GM12878 (cell line): Measurements from ENCODE around the gene ASB3. TPM values are rescaled to one million over a fixed set of nuclear protein-coding genes. Genes with fewer than 3 reads are reported as not detected.

Source experiments
- ATAC-seq: fragments of 200-7000 bp; cut with Tn5 transposase; 3 replicates; pipeline ENCODE4 v1.9.1; 2020; ENCODE audit warnings: mild to moderate bottlenecking, moderate library complexity
- BruUV-seq: library from RNA; stranded (reverse); fragments of 400-500 nt; replicated peaks from 2 replicates; lab custom pipeline; 2021; lab: Mats Ljungman, UMichigan
- CTCF ChIA-PET: fragments of 300-600 bp; sonication (Branson Sonifier 250); formaldehyde crosslinking; extraction: SDS; loops from one replicate; lab custom pipeline; 2021; ENCODE audit warnings: inconsistent platforms; lab: Yijun Ruan, JAX
- POLR2A ChIA-PET: fragments of 350-600 bp; formaldehyde crosslinking; extraction: SDS; loops from one replicate; lab custom pipeline; 2021; ENCODE audit warnings: inconsistent platforms; lab: Charles Lee
- RAD21 ChIA-PET: fragments of 300-600 bp; sonication (Branson Sonifier 250); formaldehyde crosslinking; loops from one replicate; lab custom pipeline; 2023; ENCODE audit warnings: antibody characterized with exemption; ENCODE audit not compliant: unreplicated experiment; lab: Charles Lee
- SMC1A ChIA-PET: fragments of 300-600 bp; sonication (Branson Sonifier 250); formaldehyde crosslinking; loops from one replicate; lab custom pipeline; 2023; ENCODE audit not compliant: unreplicated experiment, uncharacterized antibody; lab: Charles Lee
- DNase-seq: peaks from one replicate; pipeline ENCODE4 v3.0.0-alpha.2; 2011; ENCODE audit warnings: low read depth, low spot score
- FAIRE-seq: peaks from 3 replicates; lab custom pipeline; 2011; peaks lifted over from hg19 to GRCh38; lab: Jason Lieb, UNC
- H2AFZ ChIP-seq: 2 replicates; pipeline ENCODE4 v1.6.0; 2011; ENCODE audit warnings: low read depth, low read length, control low read depth; ENCODE audit not compliant: control insufficient read depth
- H3K27ac ChIP-seq: 2 replicates; pipeline ENCODE4 v1.5.1; 2011; ENCODE audit warnings: control low read depth; ENCODE audit not compliant: control insufficient read depth, insufficient read depth
- H3K27me3 ChIP-seq, 2 experiments: replicated peaks in 1 of 2; 2 replicates each; pipeline versions ENCODE4 v1.6.0 to v1.6.1; 2011; ENCODE audit warnings: low read length in 1 of 2; ENCODE audit not compliant: control insufficient read depth in 2 of 2, insufficient read depth in 2 of 2
- H3K36me3 ChIP-seq, 2 experiments: 2 replicates each; pipeline ENCODE4 v1.5.1; 2011; ENCODE audit warnings: low read length in 1 of 2; ENCODE audit not compliant: control insufficient read depth in 2 of 2, insufficient read depth in 2 of 2
- H3K4me1 ChIP-seq: 2 replicates; pipeline ENCODE4 v1.6.1; 2011; ENCODE audit warnings: mild to moderate bottlenecking, low read length, moderate library complexity, mixed read lengths; ENCODE audit not compliant: control insufficient read depth, insufficient read depth
- H3K4me2 ChIP-seq: 2 replicates; pipeline ENCODE4 v1.6.0; 2011; ENCODE audit warnings: control low read depth; ENCODE audit not compliant: control insufficient read depth, insufficient read depth
- H3K4me3 ChIP-seq: fragments of 200-600 bp; sonication (generic); 2 replicates; pipeline ENCODE4 v1.5.1; 2016
- H3K79me2 ChIP-seq: 2 replicates; pipeline ENCODE4 v1.6.0; 2011; ENCODE audit warnings: low read length; ENCODE audit not compliant: control insufficient read depth, insufficient read depth
- H3K9ac ChIP-seq: 2 replicates; pipeline ENCODE4 v1.8.0; 2011; ENCODE audit warnings: low read length, control low read depth, mixed read lengths; ENCODE audit not compliant: control insufficient read depth, insufficient read depth
- H3K9me3 ChIP-seq: replicated peaks from 3 replicates; pipeline ENCODE4 v1.5.1; 2011; ENCODE audit warnings: mild to moderate bottlenecking, low read length; ENCODE audit not compliant: control insufficient read depth, insufficient read depth
- H4K20me1 ChIP-seq: 2 replicates; pipeline ENCODE4 v1.6.0; 2011; ENCODE audit not compliant: control insufficient read depth, insufficient read depth
- ATF7 ChIP-seq: fragments of 450-650 bp; IDR thresholded peaks from 2 replicates; pipeline ENCODE4 v1.6.1; 2016; ENCODE audit warnings: low read depth, mild to moderate bottlenecking
- EGR1 ChIP-seq, 2 experiments: IDR thresholded peaks; 1 replicate in 1 of 2; 2 replicates in 1 of 2; pipeline ENCODE4 v1.6.1; 2011 to 2012; ENCODE audit warnings: low read depth in 2 of 2, low read length in 2 of 2, borderline replicate concordance in 1 of 2, mild to moderate bottlenecking in 1 of 2, moderate library complexity in 1 of 2
- GABPA ChIP-seq: IDR thresholded peaks from 2 replicates; pipeline ENCODE4 v1.6.1; 2014; ENCODE audit warnings: antibody characterized with exemption, low read depth, mild to moderate bottlenecking, inconsistent platforms
- HDAC2 ChIP-seq: fragments of 200-600 bp; sonication (generic); IDR thresholded peaks from 2 replicates; pipeline ENCODE4 v1.6.1; 2017
- NR2F1 ChIP-seq: fragments of 450-650 bp; conservative IDR thresholded peaks from 2 replicates; pipeline ENCODE4 v1.6.1; 2017; ENCODE audit warnings: mild to moderate bottlenecking
- PML ChIP-seq: IDR thresholded peaks from 2 replicates; pipeline ENCODE4 v1.6.1; 2012; ENCODE audit warnings: low read length, inconsistent platforms
- POLR2AphosphoS5 ChIP-seq: IDR thresholded peaks from 2 replicates; pipeline ENCODE4 v1.6.1; 2011; ENCODE audit warnings: mild to moderate bottlenecking, low read length, inconsistent platforms
- RBBP5 ChIP-seq: fragments of 200-600 bp; sonication (generic); conservative IDR thresholded peaks from 2 replicates; pipeline ENCODE4 v1.6.1; 2016
- RUNX3 ChIP-seq: IDR thresholded peaks from 2 replicates; pipeline ENCODE4 v1.6.1; 2012; ENCODE audit warnings: low read length, inconsistent platforms
- SKIL ChIP-seq: fragments of 450-650 bp; IDR thresholded peaks from 2 replicates; pipeline ENCODE4 v1.6.1; 2017; ENCODE audit warnings: mild to moderate bottlenecking, low read depth, inconsistent platforms; ENCODE audit not compliant: poor library complexity, severe bottlenecking
- SPI1 ChIP-seq: IDR thresholded peaks from 2 replicates; pipeline ENCODE4 v1.6.1; 2011; ENCODE audit warnings: low read depth, mild to moderate bottlenecking, low read length, moderate library complexity, borderline replicate concordance; ENCODE audit not compliant: insufficient read depth
- TBL1XR1 ChIP-seq: IDR thresholded peaks from 2 replicates; pipeline ENCODE4 v1.6.1; 2012; ENCODE audit warnings: low read depth, low read length, improper control_type of control experiment
- TCF3 ChIP-seq: IDR thresholded peaks from 2 replicates; pipeline ENCODE4 v1.6.1; 2012; ENCODE audit warnings: low read depth, mild to moderate bottlenecking, low read length, borderline replicate concordance; ENCODE audit not compliant: insufficient read depth
- WGBS: methylation state at CpG from one replicate; pipeline ENCODE4 v1.1.6; 2016; ENCODE audit warnings: low lambda C conversion rate; ENCODE audit not compliant: insufficient replicate concordance, insufficient coverage; ENCODE audit errors: missing lambda C conversion rate; 5-methylcytosine and 5-hydroxymethylcytosine counted together
- in situ Hi-C: fragments of 300-500 bp; cut with MboI; formaldehyde crosslinking; loops from 9 replicates; pipeline ENCODE4 v1.14.3; 2018; ENCODE audit warnings: mixed read lengths
- intact Hi-C: fragments of 100-400 bp; cut with micrococcal nuclease; formaldehyde crosslinking; loops from one replicate; pipeline ENCODE4 v1.14.2; 2022; ENCODE audit not compliant: unreplicated experiment
- polyA plus RNA-seq, 11 experiments: library from polyadenylated mRNA; depleted of rRNA in 4 of 11; unstranded in 6 of 11; stranded (reverse) in 5 of 11; fragments of >200 nt; fragmentation: Nextera tagmentation in 4 of 11; fragmentation: Illumina TruSeq in 1 of 11; extraction: Ambion mirVana in 4 of 11; extraction: Trizol in 1 of 11; gene quantifications; 1 replicate in 1 of 11; 2 replicates in 10 of 11; pipeline versions ENCODE4 v1.2.1 to v1.2.3, GENCODE V29; 2011 to 2016; ENCODE audit warnings: inconsistent platforms in 2 of 11, missing spikeins in 2 of 11, low read depth in 1 of 11
- total RNA-seq, 4 experiments: library from RNA; depleted of rRNA in 3 of 4; stranded (reverse); fragments of >200 nt in 3 of 4; fragmentation: Illumina TruSeq in 1 of 4; extraction: Trizol in 1 of 4; gene quantifications; 2 replicates each; pipeline versions ENCODE4 v1.2.1 to v1.2.3, GENCODE V29; 2013 to 2021
- TF ChIP-seq, protein P1 (sequence below): IDR thresholded peaks from 2 replicates; pipeline ENCODE4 v1.6.1; 2012; ENCODE audit warnings: improper control_type of control experiment, low read depth, low read length; ENCODE audit not compliant: insufficient replicate concordance

ASB3 gene
- total and polyA plus RNA-seq, 10 of the 15 experiments (the other 5 are each of a cell fraction or from before 2014, with no cell fraction given) = 16.4 to 30.9 (median 22.6) TPM

GRCh38 chr2:53768242-53768542 is 18.6 kb downstream of the ASB3 start (continued):
- no peak for TF ChIP-seq ATF7

DNA sequence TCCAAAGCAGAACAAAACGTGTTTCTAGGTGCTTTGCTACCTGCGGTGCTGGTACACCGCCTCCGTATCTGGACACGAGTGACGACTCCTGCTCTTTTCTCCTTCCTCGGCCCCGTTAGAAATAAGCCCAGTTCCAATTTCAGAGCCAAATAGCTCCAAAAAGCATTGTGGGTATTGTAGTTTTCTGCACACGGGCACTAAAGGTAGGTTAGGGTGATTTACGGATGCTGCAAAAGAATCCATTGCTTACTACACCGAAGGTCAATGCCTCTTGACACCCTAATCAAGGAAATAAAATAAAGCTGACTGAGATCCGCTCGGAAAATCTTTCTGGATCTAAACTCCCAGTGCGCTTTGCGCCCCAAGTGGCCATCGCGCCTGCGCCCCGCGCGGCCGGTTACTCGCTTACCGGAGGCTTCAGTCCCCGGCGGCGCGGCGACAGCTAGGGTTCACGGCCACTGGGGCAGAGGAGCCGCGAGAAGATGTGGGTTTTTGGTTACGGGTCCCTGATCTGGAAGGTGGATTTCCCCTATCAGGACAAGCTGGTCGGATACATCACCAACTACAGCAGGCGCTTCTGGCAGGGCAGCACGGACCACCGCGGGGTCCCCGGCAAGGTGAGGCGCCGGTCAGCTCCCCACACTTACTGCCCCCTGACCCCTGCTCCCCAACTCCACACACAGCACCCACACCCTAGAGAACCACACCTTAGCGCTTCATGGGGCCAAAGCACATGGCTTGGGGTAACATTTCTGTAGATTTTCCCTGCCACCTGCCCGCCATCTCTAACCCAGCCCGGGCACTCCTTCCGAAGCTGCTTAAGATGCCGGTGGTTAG is 19.1 kb downstream of the ASB3 start, which contains the start of gene CHAC2:
TSS of gene CHAC2 (plus strand) at position 400 of the 837 bp plus-strand sequence. CDS start at position 483, 83 bp downstream.
- H3K36me3 ChIP-seq = peaks cover 0 to 2% of the 10 kb centered on the region in 2 experiments; a peak in 1 of 4 replicates
- SMC1A ChIA-PET = interaction anchor here (0.7 to 5.8 kb wide), 6 partner anchors 9 to 53 kb away, joined by 3 to 44 read pairs (median 14); partner anchors contain the start of genes ASB3 and ERLEC1
- in situ Hi-C loops = no loop called here
- H2AFZ ChIP-seq = peak within 1 kb of the TSS; percentile 98
- no peaks in the 10 kb centered on the region for H3K27me3 ChIP-seq
- peaks cover 5% of the 10 kb centered on the region; the same call in 1 of the 2 replicates for H3K4me1 ChIP-seq
- H3K79me2 ChIP-seq = peaks cover 42% of the 10 kb centered on the region
- peak; percentile 97 for ATAC-seq
- POLR2A ChIA-PET = interaction anchor here (0.5 to 3.4 kb wide), 7 partner anchors 9 to 386 kb away, joined by 3 to 37 read pairs (median 6); partner anchors contain the start of genes ASB3, ERLEC1 and PSME4
- CTCF ChIA-PET = interaction anchor here (0.9 to 2.6 kb wide), 7 partner anchors 9 to 146 kb away, joined by 3 to 14 read pairs (median 4); partner anchors contain the start of genes ASB3 and ERLEC1
- under 1% methylated on average over 46 of the region's 46 CpGs for WGBS
- BruUV-seq = TSS peak; percentile 82
- intact Hi-C loops = loop anchor here (2.0 kb wide), 1 partner anchor 19 kb away; the partner anchor contains the start of genes ASB3 and ERLEC1
- peak within 1 kb of the TSS; percentile 90 for H3K9ac ChIP-seq
- peak; percentile 82 for FAIRE-seq
- peak; percentile 66 for DNase-seq
- RAD21 ChIA-PET = interaction anchor here (0.9 to 2.4 kb wide), 3 partner anchors 17 to 343 kb away, joined by 3 to 12 read pairs (median 9); partner anchors contain the start of genes ASB3 and ERLEC1
- peak within 1 kb of the TSS; percentile 85 for H3K4me2 ChIP-seq
- H3K9me3 ChIP-seq = no peaks in the 10 kb centered on the region; the same call in 2 of the 3 replicates
- peak within 1 kb of the TSS; percentile 92 for H3K27ac ChIP-seq
- H4K20me1 ChIP-seq = no peaks in the 10 kb centered on the region
- peak within 1 kb of the TSS; percentile 92 for H3K4me3 ChIP-seq
- TF ChIP-seq POLR2AphosphoS5 (peak; percentile 94), GABPA (peak; percentile 31; the same call in 1 of the 2 replicates), SKIL (no peak), RUNX3 (peak; percentile 68), NR2F1 (peak; percentile 86), PML (peak; percentile 91), RBBP5 (no peak), EGR1 (IDR thresholded peaks at IDR 0.05; ENCODE audit: borderline replicate concordance in 1 of 2, low read depth in 2 of 2, low read length in 2 of 2) (no peak), TBL1XR1 (no peak), HDAC2 (no peak), TCF3 (no peak), SPI1 (no peak), ATF7 (peak; percentile 43)
- TF ChIP-seq, protein P1, sequence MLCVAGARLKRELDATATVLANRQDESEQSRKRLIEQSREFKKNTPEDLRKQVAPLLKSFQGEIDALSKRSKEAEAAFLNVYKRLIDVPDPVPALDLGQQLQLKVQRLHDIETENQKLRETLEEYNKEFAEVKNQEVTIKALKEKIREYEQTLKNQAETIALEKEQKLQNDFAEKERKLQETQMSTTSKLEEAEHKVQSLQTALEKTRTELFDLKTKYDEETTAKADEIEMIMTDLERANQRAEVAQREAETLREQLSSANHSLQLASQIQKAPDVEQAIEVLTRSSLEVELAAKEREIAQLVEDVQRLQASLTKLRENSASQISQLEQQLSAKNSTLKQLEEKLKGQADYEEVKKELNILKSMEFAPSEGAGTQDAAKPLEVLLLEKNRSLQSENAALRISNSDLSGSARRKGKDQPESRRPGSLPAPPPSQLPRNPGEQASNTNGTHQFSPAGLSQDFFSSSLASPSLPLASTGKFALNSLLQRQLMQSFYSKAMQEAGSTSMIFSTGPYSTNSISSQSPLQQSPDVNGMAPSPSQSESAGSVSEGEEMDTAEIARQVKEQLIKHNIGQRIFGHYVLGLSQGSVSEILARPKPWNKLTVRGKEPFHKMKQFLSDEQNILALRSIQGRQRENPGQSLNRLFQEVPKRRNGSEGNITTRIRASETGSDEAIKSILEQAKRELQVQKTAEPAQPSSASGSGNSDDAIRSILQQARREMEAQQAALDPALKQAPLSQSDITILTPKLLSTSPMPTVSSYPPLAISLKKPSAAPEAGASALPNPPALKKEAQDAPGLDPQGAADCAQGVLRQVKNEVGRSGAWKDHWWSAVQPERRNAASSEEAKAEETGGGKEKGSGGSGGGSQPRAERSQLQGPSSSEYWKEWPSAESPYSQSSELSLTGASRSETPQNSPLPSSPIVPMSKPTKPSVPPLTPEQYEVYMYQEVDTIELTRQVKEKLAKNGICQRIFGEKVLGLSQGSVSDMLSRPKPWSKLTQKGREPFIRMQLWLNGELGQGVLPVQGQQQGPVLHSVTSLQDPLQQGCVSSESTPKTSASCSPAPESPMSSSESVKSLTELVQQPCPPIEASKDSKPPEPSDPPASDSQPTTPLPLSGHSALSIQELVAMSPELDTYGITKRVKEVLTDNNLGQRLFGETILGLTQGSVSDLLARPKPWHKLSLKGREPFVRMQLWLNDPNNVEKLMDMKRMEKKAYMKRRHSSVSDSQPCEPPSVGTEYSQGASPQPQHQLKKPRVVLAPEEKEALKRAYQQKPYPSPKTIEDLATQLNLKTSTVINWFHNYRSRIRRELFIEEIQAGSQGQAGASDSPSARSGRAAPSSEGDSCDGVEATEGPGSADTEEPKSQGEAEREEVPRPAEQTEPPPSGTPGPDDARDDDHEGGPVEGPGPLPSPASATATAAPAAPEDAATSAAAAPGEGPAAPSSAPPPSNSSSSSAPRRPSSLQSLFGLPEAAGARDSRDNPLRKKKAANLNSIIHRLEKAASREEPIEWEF = no peak
